ENCODE data around the gene LATS2.
"Not testable (repeated sequence)": the region's sequence is repeated elsewhere in the genome, so short reads cannot be mapped to it uniquely, and the experiment has no call there.

LATS2 gene

DNA sequence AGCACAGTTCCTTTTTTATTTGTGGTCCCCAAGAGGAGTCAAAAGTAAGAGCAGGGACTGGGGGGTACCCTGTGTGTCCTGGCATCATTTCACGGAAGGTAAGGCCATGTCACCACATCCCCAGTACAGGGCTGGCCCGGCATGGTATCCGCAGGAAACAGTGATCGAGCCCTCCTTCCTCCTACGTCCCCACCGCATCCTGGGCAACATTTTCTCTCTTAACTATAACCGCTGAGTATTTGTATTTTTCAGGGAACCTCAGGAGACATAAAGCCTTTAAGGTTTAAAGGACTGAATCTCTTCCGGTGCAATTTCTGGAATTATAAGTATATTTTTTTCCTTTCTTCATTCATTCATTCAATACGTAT is 13.6 kb upstream of the LATS2 start:
- DNase-seq, result no peak

DNA sequence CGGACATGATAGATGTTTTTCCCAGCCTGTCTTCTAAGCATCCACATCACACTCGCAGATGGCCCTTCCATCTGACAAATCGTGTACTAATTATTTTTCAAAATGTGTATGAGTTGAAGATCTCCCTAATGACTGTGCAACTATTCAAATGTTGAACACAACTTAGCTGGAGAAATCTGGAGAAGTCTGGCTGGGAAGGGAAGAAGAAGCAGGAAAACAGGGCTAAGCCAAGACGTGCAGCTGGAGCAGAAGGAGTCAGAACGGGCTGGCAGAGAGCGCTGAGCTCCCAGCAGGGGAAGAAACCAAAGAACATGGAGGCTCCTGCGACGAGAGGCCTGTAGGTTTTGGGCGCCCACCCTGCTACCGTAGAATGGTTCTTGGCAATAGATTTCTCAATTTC is 13.2 kb upstream of the LATS2 start:
- no peak for DNase-seq

DNA sequence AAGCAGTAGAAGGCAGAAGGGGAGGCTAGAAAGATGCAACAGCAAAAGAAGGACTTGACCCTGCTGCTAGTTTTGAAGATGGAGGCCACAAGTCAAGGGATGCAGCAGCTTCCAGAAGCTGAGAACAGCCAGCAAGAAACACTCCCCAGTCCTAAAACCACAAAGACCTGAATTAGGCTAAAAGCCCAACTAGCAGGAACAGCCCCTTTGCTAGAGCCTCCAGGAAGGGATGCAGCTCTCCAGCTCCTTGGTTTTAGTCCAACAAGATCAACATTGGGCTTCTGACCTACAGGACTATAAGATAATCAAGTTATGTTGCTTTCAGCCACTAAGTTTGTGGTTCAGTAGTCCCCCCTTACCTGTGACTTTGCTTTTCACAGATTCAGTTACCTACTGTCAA is 10.5 kb upstream of the LATS2 start:
- DNase-seq, result no peak

DNA sequence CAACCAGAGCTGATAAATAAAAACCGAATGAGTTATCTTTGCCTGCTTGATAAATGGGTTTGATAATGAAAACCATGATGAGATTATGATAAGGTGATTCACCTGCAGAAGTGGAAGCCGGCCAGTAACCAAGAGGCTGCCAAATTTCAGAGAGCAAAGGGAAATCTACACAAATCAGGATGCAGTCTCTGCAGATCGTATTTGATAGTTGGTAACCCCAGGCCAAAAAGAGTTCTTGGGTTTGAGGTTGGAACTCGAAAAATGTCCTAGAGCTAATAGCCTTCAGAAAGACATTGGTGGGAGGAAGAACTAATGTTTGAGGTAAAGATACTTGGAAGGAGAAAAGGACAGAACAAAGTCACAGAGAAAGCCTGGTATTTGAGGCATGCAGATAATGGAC is 9.6 kb upstream of the LATS2 start:
- no peak for DNase-seq

DNA sequence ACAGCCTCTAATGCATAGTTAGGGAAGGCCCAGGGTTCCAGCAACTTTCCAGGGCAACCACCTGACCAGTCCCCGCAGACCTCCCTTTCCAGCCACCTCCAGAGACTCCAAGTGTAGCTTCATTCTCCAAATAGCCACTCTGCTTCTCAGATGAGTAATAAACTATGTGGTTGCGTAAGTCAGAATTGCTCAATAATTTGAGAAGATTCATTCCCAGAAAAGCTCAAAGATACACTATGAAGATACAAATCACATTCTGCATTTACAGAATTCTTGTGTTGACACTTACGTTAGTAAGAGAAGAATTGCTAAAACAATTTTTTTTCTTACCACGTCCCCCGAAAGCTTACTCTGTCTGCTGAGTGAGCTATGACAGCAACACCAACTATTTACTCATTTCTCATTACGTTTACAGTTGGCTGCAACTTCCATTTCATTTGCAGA is 8.2 kb upstream of the LATS2 start:
- no peak for DNase-seq

DNA sequence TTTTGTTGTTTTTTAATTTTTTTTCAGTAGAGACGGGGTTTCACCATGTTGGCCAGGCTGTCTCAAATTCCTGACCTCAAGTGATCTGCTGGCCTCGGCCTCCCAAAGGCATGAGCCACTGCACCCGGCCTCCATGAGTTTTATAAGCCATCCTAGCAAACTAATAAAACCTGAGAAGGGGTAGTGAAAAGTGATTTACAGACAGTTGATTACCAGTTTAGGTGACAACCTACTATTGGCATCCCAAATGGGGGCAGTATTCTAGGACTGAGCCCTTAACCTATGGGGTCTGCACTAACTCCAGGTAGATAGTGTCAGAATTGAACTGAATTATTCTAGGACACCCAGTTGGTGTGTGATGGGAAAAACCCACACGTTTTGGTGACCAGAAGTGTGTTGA is 6.5 kb upstream of the LATS2 start:
- DNase-seq, result no peak

DNA sequence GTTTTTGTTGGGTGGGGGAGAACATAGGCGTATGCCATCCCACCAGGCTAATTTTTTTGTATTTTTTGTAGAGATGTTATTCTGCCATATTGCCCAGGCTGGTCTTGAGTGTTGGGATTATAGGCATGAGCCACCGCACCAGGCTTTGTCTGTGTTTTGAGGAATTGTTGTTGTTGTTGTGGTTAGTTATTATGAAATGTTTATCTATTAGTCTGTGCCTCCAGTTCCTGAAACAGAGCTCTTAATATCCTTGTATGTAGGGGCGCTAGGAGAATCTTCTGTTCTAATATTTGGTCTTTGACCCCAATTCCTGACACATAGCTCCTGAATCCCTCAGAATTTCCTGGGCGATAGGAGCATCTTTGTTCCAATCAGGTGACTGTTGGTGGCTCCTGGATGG is 5.6 kb upstream of the LATS2 start:
- DNase-seq, result no peak

DNA sequence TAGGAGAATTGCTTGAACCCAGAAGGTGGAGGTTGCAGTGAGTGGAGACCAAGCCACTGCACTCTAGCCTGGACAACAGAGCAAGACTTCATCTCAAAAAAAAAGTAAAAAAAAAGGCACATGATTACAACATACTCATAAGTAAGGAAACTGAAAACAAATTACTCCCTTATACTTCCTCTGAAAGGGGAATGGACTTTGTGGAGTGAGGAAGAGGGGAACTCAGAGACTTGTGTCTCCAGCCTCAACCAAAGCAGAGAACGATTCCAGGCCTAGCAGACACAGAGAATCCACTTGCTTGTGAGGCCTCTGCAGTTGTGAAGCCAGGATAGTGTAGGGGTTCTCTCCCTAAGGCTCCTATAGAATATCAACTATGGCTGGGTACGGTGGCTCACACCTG is 4.3 kb upstream of the LATS2 start:
- DNase-seq, result no peak

DNA sequence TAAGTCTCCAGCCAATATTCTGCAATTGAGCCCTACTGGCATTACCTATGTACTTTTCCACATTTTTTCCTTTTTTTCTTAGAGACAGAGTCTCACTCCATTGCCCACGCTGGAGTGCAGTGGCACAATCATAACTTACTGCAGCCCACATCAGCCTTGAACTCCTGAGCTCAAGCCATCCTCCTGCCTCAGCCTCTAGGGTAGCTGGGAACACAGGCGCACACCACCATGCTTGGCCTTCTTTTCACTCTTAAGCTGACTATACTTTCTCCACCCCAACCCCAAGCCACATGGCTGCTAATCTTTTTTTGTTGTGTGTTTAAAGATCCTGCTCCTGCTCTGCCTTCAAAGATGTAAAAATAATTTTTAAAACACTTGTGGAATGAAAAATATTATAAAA is 1.6 kb upstream of the LATS2 start:
- no peak for DNase-seq

DNA sequence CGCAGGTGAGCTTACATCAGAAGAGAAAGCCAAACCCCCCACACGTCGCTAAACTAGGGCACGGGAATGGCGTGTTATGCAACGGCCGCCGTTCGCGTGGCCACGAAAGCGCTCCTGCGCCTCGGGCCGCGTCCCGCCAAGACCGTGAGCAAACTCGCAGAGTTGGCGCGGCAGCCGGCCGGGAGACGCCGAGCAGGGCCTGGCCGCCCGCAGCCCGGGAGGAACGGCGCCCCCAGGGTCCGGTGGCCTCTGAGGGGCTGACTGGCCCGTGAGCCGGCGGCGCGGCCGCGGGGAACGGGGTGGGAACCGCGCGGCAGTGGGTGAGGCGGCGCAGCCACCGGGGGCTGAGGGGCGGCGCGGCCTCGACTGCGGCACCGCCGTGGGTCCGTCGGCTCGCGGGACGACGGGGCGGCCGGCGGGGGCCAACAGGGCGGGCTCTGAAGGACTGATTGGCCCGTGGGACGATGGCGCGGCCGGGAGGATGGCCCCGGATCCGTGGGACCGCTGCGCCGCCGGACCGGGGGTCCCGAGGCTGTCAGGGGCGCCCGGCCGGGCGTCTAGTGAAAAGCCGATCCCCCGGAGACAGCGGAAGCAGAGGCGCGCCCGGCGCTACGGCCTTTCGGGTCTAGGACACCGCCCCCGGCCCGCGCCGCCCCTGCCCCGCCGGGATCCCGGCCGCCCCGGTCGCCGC is 903 bp downstream of the LATS2 start:
- no peak for DNase-seq

DNA sequence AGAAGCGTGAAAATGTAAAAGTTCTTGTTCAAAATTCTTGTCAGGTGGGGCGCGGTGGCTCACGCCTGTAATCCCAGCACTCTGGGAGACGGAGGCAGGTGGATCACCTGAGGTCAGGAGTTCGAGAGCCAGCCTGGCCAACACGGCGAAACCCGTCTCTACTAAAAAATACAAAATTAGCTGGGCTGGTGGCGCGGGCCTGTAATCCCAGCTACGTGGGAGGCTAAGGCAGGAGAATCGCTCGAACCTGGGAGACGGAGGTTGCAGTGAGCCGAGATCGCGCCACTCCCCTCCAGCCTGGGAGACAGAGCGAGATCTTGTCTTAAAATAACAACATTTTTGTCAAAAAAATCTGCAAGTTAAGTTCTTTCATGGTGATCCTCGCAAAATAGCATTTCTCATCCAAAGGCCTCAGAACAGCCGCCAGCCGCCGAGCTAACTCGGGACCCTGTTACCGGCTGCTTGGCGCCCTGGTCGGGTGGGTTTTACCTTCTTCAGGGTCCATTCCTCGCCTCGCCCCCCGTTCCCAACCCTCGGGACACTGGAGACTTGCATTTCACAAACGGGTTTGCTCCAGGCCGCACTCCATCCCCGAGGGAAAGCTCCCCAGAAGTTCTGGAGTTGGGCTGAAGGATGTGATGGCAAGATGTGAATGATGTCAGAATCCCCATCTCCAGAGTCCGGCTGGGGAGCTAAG is 1.6 kb downstream of the LATS2 start:
- DNase-seq, result no peak

DNA sequence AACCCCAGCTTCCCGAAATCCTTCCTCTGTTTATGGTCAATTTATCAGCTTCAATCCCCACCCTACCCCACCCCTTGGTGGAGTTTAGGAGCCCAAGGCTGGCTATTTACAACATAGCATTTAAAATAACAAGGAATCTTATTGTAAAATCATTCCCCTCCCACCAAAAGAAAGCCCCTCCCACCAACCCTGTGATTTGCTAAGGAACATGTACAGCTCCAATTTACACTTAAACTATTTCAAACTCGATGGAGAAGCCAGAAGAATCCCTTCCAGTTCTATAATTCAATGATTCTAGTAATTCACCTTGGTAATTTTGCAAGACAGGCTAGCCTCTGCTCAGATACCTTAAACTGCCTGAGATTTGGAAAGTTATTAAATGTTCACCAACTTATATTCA is 3.0 kb downstream of the LATS2 start:
- no peak for DNase-seq

DNA sequence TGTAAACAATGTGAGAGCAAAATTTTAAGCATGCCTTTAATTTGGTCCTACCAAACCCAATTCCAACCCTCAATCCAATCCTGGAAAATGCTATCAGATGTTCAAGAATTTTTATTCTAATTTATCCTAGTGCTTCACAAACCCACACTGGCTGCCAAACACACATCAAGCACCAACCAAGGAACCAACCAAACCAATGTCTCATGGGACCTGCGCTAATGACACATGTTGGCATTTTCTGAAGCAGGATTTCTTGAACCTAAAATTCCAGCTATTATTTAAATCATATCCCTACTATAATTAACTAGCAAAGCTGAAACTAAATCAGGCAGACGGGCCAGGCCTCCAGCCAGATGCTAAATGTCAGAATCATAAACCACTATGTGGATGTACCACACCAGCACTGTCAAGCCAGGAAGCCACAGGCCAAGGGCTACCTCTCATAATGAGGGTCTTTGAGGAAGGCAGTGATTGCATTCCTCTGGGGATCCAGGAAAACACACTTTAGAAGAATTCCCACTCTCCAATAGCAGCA is 5.8 kb downstream of the LATS2 start:
- no peak for DNase-seq

DNA sequence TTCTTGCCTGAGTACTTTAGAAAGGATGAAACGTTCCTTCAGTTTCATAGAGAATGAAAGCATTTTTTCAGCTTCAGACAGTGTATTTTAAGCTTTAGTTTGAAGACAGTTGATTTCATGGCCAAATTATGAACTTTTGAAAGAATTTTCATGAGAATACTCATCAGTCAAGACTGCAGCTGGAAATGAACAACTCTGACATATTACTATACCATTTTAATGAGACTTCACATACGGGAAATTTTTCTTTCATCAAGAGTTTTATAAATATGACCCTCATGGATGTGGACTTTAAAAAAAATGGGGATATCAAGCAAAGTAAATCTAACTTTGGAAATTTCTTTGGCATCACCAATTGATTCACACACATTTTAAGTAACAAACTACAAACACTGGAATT is 6.4 kb downstream of the LATS2 start:
- no peak for DNase-seq

DNA sequence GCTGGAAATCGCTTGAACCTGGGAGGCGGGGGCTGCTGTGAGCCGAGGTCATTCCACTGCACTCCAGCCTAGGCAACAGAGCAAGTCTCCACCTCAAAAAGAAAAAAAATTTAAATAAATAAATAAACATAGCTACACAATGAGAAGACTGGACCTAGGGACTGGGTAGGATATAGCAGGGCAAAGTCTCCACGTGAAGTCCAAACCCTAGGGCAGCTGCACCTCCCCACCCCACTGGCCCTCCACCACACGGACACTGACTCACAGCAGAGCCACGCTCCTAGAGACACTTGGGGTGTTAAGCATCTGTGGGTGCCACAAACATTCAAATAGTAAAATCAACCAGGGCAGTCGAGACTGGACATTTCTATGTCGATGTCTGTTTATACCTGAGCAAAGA is 7.1 kb downstream of the LATS2 start:
- DNase-seq, result no peak

DNA sequence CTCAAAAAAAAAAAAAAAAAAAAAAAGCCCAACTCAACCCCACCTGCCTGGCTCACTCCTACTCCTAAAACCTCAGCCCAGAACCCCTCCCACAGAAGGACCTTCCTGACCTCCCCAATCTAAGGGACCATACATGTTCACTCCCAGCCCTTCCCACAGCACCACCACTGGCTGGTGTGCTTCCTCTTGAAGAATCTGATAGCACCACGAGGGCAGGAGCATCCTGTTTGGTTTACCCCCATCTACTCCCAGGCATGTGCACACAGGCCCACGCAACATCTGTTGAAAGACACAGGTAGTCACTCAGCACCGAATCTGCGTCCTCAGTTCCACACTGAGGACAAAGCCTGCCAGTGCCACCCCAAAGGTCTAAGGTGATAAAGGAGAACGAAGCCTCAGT is 8.2 kb downstream of the LATS2 start:
- no peak for DNase-seq

DNA sequence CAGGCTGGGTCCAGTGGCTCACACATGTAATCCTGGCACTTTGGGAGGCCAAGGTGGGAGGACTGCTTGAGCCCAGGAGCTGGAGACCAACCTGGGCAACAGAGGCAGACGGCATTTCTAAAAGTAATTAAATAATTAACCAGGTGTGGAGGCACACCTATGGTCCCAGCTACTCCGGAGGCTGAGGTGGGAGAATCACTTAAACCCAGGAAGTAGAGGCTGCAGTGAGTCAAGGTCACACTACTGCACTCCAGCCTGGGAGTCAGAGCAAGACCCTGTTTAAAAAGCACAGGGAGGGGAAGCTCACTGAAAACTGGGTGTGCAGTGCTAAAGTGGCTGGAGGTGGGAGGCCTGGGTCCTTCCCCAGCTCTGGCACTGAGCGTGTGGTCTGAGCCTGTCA is 9.7 kb downstream of the LATS2 start:
- no peak for DNase-seq

DNA sequence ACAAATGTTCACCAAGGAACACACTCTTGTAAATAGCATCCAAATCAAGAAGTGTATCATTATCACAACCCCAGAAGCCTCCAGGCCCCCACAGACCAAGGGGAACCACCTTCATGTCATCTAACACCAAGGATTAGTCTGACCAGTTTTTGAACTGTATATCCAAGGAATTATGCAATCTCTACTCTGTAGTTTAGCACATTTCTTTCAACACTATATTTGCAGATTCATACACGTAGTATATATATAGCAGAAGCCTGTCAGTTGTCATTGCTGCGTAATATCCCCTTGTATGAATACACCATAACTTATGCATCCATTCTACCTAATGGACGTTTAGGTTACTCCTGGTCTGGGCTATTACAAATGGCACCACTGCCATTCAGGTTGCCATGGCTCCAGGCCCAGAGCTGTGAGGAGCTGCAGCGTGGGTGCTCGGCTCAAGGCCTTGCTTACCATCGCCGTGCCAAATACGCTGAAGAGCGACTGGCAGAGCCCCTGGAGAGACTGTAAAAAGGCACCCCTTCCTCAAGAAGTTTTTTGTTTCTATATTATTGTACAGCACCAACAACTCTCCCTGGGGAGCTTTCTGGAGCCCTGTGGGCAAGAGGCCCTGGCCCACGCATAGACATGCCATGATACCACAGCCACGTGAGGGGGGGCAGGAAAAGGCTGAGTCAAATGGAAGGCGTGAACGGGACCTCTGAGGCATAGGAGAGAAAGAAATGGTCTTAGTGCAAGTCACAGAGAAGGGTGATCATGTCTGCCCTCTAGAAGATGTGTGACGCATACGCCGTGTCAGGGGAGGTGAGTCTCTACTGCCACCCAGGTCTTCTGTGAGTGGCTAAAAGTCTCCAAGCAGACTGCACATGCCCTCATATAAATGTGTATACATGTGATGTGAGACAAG is 10.8 kb downstream of the LATS2 start:
- DNase-seq, result no peak

DNA sequence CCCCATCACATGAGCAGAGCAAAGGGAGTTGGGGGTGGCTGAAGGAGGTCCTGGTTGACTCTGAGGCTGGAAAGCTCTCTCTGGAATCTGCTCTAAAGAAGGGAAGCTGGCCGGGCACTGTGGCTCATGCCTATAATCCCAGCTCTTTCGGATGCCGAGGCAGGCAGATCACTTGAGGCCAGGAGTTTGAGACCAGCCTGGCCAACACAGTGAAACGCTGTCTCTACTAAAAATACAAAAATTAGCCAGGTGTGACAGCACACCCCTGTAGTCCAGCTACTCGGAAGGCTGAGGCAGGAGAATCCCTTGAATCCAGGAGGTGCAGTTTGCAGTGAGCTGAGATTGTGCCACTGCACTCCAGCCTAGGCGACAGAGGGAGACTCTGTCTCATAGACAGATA is 11.7 kb downstream of the LATS2 start:
- not testable (repeated sequence) for DNase-seq

DNA sequence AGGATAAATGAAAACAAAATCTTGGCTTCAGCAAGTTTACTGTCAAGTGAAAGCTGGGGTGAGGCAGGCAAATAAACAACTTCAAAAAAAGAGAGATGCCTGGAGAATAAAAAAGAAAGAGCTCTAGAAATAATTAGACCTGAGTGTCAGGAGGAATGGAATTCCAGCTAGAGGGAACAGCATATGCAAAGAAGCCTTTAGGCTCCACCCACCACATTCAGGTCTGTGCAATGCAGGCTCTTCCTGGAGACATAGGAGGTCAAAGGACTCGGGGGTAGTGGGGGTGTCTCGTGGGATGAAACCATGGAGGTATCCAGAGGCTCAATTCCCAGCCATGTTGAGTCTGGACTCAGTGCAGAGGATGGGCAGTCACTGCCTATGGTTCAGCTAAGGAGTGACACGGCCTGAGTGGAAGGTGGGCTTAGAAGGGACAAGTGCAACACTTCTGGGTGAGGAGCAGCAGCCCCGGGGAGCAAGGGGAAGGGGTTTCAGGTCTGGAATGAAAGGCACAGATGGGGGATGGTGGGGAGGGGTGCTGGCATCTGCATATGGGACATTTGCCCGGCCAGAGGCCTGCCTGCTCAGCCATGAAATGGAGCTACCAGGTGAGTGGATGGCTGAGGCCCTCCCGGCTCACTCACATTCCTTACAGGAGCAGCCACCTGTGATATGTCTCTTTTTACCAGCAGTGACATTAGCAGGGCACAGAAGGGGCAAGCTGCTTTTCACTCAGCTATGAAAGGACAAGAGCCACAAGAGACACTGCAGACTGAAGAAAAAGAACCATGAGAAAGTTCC is 12.3 kb downstream of the LATS2 start:
- no peak for DNase-seq

DNA sequence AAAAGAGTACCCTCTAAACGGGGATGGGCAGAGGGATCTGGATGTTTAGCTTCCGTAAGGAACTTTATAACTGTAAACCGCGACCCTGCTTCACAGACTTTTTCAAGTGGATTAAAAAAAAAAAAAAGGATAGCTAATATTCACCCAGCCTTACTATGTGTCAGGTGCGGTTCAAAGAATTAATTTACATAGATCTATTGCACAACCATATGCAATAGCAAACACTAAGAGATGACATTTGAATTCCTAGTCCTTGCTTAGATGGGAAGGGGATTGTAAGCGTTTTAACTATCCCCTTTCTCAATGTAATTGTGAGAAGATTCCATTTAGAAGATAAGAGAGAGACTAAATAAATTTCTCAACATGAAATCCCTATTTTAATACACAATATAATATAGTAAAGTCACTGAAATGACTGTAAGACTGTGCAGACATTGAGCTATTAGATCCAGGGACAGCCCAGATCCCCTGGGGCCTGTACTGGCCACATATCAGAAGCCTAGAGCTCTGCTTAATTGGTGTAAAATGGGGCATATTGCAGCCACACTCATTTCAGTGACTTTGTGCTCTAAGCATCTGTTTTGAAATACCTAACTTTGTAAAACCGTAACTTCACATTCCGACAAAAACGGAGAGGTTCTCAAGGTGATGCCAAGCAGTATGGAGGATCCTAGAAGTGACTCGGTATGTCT is 13.6 kb downstream of the LATS2 start:
- no peak for DNase-seq

DNA sequence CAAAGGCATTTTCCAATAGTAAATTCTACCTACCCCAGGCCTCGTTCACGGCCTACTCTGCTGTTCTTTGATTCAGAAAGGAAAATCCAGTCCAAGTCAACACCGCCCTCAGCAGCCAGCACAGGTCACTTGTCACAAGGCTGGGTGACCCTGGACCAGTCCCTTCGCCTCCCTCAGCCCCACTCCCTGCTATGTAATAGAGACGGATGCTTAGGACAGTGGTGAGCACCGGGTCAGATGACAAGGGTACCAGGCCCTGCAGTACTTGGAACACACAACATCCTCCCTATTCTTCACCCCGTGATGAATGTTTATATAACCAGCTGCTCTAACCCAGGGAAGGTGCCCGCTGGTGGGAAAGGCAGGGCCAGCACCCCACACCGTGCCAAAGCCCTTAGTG is 14.3 kb downstream of the LATS2 start:
- DNase-seq, result no peak
